Mammary epithelial cell (primary cell): ENCODE data around the gene BLOC1S5.

Experiments
- CTCF ChIP-seq, 2 donors: IDR thresholded peaks in 1 of 2; conservative IDR thresholded peaks in 1 of 2; 2 replicates each; pipeline ENCODE4 v1.5.1; 2011 to 2012; ENCODE audit warnings: inconsistent platforms in 2 of 2, low read length in 2 of 2, mild to moderate bottlenecking in 2 of 2, control low read depth in 1 of 2, low read depth in 1 of 2; ENCODE audit not compliant: insufficient read depth in 1 of 2; ENCODE audit errors: extremely low read depth in 1 of 2
- EZH2 ChIP-seq: IDR thresholded peaks from 2 replicates; pipeline ENCODE4 v1.6.1; 2012; ENCODE audit warnings: low read length, inconsistent platforms, borderline replicate concordance

GRCh38 chr6:8047541-8048292, 16.5 kb downstream of the BLOC1S5 start:
- TF ChIP-seq CTCF (conservative IDR thresholded peaks at IDR 0.05 in 1 of 2, IDR thresholded peaks at IDR 0.05 in 1 of 2; ENCODE audit: extremely low read depth in 1 of 2, insufficient read depth in 1 of 2, low read depth in 1 of 2, low read length in 2 of 2) (no peak), EZH2 (no peak)
